ENCODE measurements around the gene LYST.
"Not testable (repeated sequence)": the region's sequence is repeated elsewhere in the genome, so short reads cannot be mapped to it uniquely, and the experiment has no call there.

The LYST gene

DNA sequence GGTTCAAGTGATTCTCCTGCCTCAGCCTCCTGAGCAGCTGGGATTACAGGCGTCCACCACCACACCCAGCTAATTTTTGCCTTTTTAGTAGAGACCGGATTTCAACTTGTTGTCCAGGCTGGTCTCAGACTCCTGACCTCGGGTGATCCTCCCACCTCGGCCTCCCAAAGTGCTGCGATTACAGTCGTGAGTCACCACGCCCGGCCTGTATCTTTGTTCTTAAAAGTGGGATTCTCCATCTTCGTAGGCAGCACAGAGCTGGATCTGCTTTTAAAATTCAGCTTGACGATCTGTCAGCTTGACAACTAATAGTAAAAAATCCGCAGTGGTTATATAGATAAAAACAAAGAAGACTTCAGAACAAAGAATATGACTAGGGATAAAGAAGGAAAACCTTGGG, 214.3 kb downstream of the LYST start:
- DNase-seq (ENCODE audit: low spot score): no peak

DNA sequence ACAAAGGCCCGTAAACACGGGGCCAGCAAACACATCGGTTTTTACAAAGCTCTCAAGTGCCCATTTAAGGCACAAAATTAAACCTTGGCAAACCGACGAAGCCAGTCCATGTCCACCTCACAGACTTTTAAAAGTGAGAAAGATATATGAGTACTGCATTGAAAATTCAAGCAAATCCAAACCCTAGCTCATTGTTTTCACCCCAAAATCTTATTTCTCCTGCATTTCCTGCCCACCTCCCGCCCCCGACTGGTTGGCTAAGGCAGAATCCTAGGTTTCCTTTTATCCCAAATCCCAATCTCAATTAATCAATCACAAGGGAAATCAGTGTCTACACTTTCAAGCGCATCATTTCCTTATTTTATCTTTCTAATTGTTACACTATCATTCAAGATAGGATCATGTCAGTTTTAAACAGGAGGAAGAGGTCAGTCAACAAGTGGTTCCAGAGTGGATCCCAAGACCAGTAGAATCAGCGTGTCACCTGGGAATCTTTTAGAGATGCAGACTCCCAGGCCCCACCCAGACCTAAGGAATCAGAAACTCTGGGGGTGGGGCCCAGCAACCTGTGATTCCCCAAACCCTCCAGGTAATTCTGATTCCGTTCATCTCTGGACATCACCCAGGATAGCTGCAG, 215.4 kb downstream of the LYST start:
- DNase-seq (ENCODE audit: low spot score): no peak

DNA sequence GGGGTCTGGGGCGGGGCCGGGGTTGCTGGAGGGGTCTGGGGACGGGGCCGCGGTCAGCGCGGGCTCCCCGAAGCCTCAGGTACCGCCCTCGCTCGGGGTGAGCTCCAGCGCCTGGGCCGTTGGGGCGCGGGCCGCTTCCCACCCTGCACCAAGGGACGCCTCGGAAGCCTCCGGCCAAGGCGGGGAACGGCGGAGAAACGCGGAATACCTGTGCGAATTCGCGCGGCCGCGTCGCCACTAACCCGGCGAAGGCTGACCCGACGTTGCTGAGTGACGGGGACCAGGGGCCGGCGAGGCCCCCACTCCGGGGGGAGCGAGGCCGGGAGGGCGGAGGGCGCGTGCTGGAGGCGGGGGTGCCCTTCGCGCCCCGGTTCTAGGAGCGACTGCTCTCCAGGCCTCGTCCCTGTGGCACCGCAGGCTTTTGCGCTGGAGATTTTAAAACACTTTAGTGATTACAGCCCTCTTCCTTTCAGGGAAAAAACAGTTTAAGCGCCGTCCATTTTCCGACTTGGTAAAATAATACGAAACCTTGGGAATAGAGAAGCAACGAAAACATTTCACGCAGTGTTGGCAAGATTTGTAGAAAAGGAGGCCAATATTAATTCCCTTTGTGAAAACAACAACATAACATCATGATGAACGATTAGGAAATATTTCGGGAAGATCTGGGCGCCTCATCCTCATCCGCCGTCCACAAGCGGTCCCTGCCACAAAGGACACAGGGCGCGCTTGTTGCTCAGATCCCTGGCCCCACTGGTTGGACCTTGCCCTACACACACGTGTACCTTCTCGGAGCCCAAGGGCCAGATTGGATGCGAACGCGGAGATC, 216.2 kb downstream of the LYST start:
- no peak for DNase-seq (ENCODE audit: low spot score)

- no peak for DNase-seq (ENCODE audit: low spot score)
These were observed 217.1 kb downstream of the LYST start, which contains the start of gene GNG4 for GRCh38 chr1:235649368-235650163. Gene GNG4, minus strand, starts transcription at chr1:235649784. Its CDS starts 65,946 bp downstream, at chr1:235583838.

- peak; percentile 33 for DNase-seq (ENCODE audit: low spot score)
These were observed 217.7 kb downstream of the LYST start for GRCh38 chr1:235648954-235649367.

GRCh38 chr1:235648407-235648907, 218.2 kb downstream of the LYST start:
- DNase-seq (ENCODE audit: low spot score): no peak

- not testable (repeated sequence) for DNase-seq (ENCODE audit: low spot score)
These were observed 219.2 kb downstream of the LYST start for GRCh38 chr1:235647537-235647936.

DNA sequence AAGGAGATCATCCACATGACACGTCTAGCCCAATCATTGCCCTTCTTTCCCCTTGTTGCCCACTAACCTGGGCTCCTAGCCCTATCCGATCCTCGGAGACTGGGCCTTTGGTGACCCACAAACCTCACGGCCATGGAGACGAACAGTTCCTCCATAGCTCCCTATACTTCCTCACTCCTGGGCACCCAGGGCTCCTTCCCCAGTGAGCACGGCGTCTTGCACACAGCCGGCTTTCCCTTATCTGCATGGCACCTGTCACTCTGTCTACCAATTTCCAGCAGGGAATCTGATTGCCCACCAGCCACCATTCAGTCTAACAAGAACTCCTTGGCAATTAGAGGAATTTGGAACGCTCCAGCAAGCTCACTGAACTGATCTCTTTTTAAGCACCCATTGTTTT, 220.2 kb downstream of the LYST start:
- DNase-seq (ENCODE audit: low spot score): no peak

DNA sequence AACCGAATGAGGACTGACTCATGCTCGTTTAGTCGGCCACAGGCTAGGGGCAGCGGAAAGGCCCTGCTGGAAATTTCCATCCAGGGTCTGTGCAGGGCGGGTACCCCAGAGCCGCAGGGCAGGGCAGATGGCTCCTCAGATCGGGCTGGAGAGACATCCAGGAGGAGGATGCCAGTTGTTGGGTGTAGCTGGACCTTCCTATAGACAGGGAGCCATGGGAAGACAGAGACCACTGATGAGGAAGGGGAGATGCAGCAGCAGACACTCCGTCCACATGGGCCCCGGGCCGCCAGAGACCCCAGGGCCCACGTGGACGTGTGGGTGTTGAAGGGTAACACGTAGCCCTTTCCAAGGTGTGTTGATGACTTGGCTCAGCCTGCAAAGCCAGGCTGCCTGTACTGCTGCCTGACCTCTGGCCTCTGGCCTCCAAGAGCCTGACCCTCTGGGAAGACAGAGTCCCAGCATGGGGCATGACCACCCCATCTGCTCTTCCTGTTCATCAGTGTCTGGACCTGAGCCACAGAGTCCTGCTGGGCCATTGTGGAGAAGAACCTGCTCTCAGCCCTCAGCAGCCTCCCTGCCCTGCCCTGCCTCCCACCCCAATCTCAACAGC, 221.9 kb downstream of the LYST start:
- DNase-seq (ENCODE audit: low spot score): no peak

- DNase-seq (ENCODE audit: low spot score): no peak
These were observed 222.6 kb downstream of the LYST start for GRCh38 chr1:235643837-235644692.

GRCh38 chr1:235642943-235643371, 223.7 kb downstream of the LYST start:
- no peak for DNase-seq (ENCODE audit: low spot score)

GRCh38 chr1:235642011-235642942, 224.4 kb downstream of the LYST start:
- DNase-seq (ENCODE audit: low spot score): peak; percentile 73

GRCh38 chr1:235640580-235640979, 226.1 kb downstream of the LYST start:
- no peak for DNase-seq (ENCODE audit: low spot score)

DNA sequence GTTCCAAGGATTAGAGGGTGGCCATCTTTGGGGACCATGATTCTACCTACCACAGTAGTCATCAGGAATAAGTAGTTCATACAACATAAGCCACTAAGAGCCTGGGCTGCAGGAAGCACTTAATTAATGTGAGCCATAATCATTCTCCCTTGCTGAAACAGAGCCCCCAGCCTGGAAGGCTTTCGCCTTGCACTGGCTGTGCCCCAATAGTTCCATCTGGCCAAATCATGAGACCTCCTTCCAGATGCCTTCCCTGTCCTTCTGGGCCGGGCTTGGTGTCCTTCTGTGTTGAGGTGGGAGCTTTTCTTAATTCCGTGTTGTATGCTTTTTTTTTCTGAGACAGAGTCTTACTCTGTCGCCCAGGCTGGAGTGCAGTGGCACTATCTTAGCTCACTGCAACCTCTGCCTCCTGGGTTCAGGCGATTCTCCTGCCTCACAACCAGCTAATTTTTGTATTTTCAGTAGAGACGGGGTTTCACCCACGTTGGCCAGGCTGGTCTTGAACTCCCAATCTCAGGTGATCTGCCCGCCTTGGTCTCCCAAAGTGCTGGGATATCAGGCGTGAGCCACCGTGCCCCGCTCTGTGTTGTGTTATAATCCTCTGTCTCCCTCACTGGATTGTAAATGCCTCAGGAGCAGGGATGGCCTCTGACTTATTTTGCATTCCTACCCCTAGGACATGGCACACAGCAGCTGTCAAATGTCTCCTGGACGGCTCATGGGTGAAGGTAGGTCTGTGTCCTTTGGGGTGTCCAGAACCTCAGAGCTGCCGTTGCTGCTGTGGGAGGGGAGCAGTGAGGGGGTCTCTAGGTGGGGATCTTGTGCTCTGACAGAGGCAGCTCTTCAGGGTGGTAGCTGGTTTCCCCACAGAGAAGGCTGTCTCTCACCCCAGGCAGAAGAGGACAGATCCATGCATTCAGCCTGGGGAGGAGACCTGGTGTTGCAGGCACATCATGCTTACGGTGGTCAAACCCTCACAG, 227.2 kb downstream of the LYST start:
- no peak for DNase-seq (ENCODE audit: low spot score)

DNA sequence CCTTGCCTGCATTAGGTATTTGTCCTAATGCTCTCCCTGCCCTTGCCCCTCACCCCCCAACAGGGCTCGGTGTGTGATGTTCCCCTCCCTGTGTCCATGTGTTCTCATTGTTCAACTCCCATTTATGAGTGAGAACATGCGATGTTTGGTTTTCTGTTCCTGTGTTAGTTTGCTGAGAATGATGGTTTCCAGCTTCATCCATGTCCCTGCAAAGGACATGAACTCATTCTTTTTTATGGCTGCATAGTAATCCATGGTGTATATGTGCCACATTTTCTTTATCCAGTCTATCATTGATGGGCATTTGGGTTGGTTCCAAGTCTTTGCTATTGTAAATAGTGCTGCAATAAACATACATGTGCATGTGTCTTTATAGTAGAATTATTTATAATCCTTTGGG, 228.1 kb downstream of the LYST start:
- not testable (repeated sequence) for DNase-seq (ENCODE audit: low spot score)

DNA sequence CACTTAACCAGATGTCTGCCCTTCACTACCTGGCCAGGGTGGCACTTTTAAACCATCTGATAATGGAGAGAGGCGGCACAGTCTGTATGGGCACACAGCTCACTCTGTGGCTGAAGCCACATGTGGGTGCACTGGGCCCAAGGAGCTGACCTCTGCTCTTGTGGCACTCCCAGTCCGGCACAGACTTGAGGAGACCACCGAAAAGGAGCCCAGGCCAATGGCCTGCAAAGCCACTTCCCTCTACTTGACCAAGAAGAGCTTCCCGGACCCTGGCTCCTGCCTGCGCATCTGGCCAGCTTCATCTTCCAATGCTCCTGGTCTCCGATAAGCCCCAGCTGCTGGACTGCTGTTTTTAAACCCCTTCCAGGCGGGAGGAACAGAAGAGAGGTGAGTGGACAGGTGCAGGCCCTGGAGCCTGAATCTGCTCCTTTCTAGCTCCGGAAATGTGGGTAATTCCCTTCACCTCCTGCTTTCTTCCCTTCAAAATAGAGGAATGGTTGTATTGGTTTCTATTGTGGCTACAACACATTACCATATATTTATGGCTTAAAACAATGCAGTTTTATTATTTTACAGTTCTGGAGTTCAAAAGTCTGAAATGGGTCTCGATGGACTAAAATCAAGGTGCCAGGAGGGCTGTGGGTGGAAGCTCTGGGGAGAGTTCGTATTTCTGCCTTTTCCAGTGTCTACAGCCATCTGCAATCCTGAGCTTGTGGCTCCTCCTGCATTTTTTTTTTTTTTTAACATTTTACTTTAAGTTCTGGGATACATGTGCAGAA, 228.8 kb downstream of the LYST start:
- DNase-seq (ENCODE audit: low spot score): no peak

- DNase-seq (ENCODE audit: low spot score): no peak
These were observed 230.6 kb downstream of the LYST start for GRCh38 chr1:235635938-235636662.

Measured in kidney capillary endothelial cell (primary cell).